RWPE2 (cell line): Measurements from ENCODE around the gene LZTFL1.

Experiments
- ATAC-seq: fragments of 200-7000 bp; cut with Tn5 transposase; 3 replicates; pipeline ENCODE4 v1.9.1; 2021; ENCODE audit warnings: low read depth
- DNase-seq: peaks from one replicate; pipeline ENCODE4 v3.0.0-alpha.2; 2020; ENCODE audit warnings: low spot score
- H3K27ac ChIP-seq: fragments of 450-650 bp; 2 replicates; pipeline ENCODE4 v1.5.1; 2017; ENCODE audit warnings: mild to moderate bottlenecking; ENCODE audit not compliant: poor library complexity, severe bottlenecking
- H3K27me3 ChIP-seq: fragments of 250-450 bp; sonication (Bioruptor Pico); 2 replicates; pipeline ENCODE4 v1.5.1; 2021; ENCODE audit warnings: mild to moderate bottlenecking, moderate library complexity; ENCODE audit not compliant: insufficient read depth, poor library complexity, severe bottlenecking
- H3K36me3 ChIP-seq: fragments of 250-450 bp; sonication (Bioruptor Pico); 2 replicates; pipeline ENCODE4 v1.5.1; 2020; ENCODE audit warnings: low read depth, mild to moderate bottlenecking, moderate library complexity
- H3K4me1 ChIP-seq: fragments of 250-450 bp; sonication (Bioruptor Pico); 2 replicates; pipeline ENCODE4 v1.5.1; 2021; ENCODE audit warnings: mild to moderate bottlenecking, moderate library complexity; ENCODE audit not compliant: insufficient read depth, poor library complexity, severe bottlenecking
- H3K4me3 ChIP-seq: fragments of 250-450 bp; sonication (Bioruptor Pico); 2 replicates; pipeline ENCODE4 v1.5.1; 2021; ENCODE audit warnings: mild to moderate bottlenecking, moderate library complexity; ENCODE audit not compliant: severe bottlenecking
- H3K9me3 ChIP-seq: fragments of 250-450 bp; sonication (Bioruptor Pico); 2 replicates; pipeline ENCODE4 v1.5.1; 2021; ENCODE audit warnings: mild to moderate bottlenecking, moderate library complexity; ENCODE audit not compliant: severe bottlenecking
- TF ChIP-seq, protein P1 (sequence below): fragments of 450-650 bp; IDR thresholded peaks from one replicate; pipeline ENCODE4 v1.5.1; 2017; ENCODE audit warnings: mild to moderate bottlenecking, moderate library complexity; ENCODE audit not compliant: poor library complexity, severe bottlenecking

The LZTFL1 gene

GRCh38 chr3:45782381-45782780, 59.5 kb downstream of the LZTFL1 start:
- TF ChIP-seq, protein P1, sequence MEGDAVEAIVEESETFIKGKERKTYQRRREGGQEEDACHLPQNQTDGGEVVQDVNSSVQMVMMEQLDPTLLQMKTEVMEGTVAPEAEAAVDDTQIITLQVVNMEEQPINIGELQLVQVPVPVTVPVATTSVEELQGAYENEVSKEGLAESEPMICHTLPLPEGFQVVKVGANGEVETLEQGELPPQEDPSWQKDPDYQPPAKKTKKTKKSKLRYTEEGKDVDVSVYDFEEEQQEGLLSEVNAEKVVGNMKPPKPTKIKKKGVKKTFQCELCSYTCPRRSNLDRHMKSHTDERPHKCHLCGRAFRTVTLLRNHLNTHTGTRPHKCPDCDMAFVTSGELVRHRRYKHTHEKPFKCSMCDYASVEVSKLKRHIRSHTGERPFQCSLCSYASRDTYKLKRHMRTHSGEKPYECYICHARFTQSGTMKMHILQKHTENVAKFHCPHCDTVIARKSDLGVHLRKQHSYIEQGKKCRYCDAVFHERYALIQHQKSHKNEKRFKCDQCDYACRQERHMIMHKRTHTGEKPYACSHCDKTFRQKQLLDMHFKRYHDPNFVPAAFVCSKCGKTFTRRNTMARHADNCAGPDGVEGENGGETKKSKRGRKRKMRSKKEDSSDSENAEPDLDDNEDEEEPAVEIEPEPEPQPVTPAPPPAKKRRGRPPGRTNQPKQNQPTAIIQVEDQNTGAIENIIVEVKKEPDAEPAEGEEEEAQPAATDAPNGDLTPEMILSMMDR = no peak
- Histone ChIP-seq H3K4me1 (no peaks in the 10 kb centered on the region), H3K36me3 (no peaks in the 10 kb centered on the region), H3K4me3 (no peak overlapping the region), H3K27ac (no peak overlapping the region), H3K27me3 (no peaks in the 10 kb centered on the region), H3K9me3 (no peaks in the 10 kb centered on the region)
- DNase-seq (no peak), ATAC-seq (no peak)

DNA sequence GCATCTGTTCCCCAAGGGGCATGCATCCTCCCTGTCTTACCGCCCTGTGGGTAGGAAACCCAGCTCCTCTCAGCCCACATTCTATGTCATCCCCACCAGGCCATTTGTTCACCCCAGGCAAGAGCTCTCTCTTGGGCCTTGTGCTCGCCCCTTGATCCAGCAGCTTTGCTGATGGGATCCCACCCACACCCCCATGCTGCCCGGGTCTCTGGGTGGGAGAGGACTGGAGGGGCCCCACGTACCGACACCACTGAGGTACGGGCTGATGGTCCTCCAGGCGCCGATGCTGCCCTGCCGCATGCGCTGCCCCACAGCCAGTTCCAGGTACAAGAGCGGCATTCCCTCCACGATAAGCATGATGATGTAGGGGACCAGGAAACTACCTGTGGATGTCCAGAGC, 60.1 kb downstream of the LZTFL1 start:
- Histone ChIP-seq H3K9me3 (no peaks in the 10 kb centered on the region), H3K36me3 (no peaks in the 10 kb centered on the region), H3K4me3 (no peak overlapping the region), H3K27me3 (no peaks in the 10 kb centered on the region), H3K4me1 (no peaks in the 10 kb centered on the region), H3K27ac (no peak overlapping the region)
- DNase-seq (no peak), ATAC-seq (no peak)
- TF ChIP-seq, protein P1 = no peak

DNA sequence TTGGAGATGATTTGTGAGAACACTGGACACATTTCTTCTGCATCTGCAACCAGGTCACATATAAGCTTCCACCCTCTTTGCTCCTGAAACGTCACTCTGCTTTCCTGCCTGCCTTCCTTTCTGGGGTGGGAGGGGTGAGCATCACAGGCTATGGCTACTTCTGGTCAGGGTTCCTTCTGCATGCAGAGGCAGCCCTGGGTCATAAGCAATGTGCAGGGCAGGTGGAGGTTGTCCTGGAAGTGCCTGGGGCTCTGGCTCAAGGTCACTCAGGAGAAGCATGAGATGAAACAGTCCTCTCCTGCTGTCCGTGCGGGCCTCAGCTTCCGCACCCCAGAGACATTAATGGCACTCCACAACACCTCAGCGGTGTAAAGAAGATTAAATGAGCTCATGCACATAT, 60.6 kb downstream of the LZTFL1 start:
- Histone ChIP-seq H3K27ac (no peak overlapping the region), H3K36me3 (no peaks in the 10 kb centered on the region), H3K4me1 (no peaks in the 10 kb centered on the region), H3K9me3 (no peaks in the 10 kb centered on the region), H3K27me3 (no peaks in the 10 kb centered on the region), H3K4me3 (no peak overlapping the region)
- ATAC-seq (no peak), DNase-seq (no peak)
- TF ChIP-seq, protein P1 = no peak

- Histone ChIP-seq H3K27me3 (no peaks in the 10 kb centered on the region), H3K9me3 (no peaks in the 10 kb centered on the region), H3K4me3 (no peak overlapping the region), H3K4me1 (no peaks in the 10 kb centered on the region), H3K27ac (no peak overlapping the region), H3K36me3 (no peaks in the 10 kb centered on the region)
- TF ChIP-seq, protein P1 = no peak
- ATAC-seq (no peak), DNase-seq (no peak)
These were observed 61.9 kb downstream of the LZTFL1 start for GRCh38 chr3:45779746-45780735.

DNA sequence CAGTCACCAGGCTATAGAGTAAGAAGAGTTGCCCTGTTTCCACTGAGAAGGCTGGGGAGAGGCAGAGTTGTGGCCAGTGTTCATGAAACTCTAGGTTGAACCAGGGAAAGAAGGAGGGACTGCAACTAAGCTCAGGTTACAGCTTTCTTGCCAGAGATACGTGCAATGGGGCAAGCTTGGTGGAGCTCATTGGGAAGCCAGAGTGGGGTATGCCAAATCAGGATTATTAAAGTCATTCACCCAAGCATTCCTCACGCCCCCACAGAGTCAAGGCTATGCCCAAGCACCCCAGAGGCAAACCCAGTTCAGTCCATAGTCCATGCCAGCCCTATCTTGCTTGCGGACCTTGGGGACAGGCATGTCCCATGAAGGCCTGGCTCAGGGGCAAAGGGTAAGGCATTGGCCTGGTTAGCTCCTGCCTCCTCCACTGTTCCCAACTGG, 63.1 kb downstream of the LZTFL1 start:
- 0 out of 3 replicates have a peak, but pooled peaks have one; percentile 23 for ATAC-seq
- DNase-seq = no peak
- Histone ChIP-seq H3K4me1 (no peaks in the 10 kb centered on the region), H3K36me3 (no peaks in the 10 kb centered on the region), H3K9me3 (no peaks in the 10 kb centered on the region), H3K27me3 (no peaks in the 10 kb centered on the region), H3K4me3 (no peak overlapping the region), H3K27ac (no peak overlapping the region)
- TF ChIP-seq, protein P1 = no peak
